HepG2 (cell line): ENCODE data around the gene RYR2. TPM values are rescaled to one million over a fixed set of nuclear protein-coding genes. Genes with fewer than 3 reads are reported as not detected.

Experiments
- BHLHE40 ChIP-seq: IDR thresholded peaks from 2 replicates; pipeline ENCODE4 v1.6.1; 2011; ENCODE audit warnings: low read length, improper control_type of control experiment
- E2F2 ChIP-seq: sonication (generic); formaldehyde crosslinking; IDR thresholded peaks from 2 replicates; pipeline ENCODE4 v1.4.0; 2020; ENCODE audit warnings: missing genetic modification reagents, borderline replicate concordance
- FOSL1 ChIP-seq: sonication (generic); formaldehyde crosslinking; IDR thresholded peaks from 2 replicates; pipeline ENCODE4 v1.9.0; 2021; ENCODE audit warnings: missing genetic modification reagents, borderline replicate concordance
- HMGXB4 ChIP-seq, 2 experiments: sonication (generic) in 1 of 2; formaldehyde crosslinking in 1 of 2; IDR thresholded peaks; 2 replicates each; pipeline versions ENCODE4 v1.4.0 to v1.6.1; 2018 to 2020; ENCODE audit warnings: missing genetic modification reagents in 2 of 2, borderline replicate concordance in 1 of 2, low read depth in 1 of 2, mild to moderate bottlenecking in 1 of 2, missing biosample characterization in 1 of 2
- JUN ChIP-seq: sonication (generic); formaldehyde crosslinking; IDR thresholded peaks from 2 replicates; pipeline ENCODE4 v1.4.0; 2020; ENCODE audit warnings: mild to moderate bottlenecking, missing genetic modification reagents
- KAT8 ChIP-seq: IDR thresholded peaks from 2 replicates; pipeline ENCODE4 v1.6.1; 2016; ENCODE audit warnings: missing genetic modification reagents, missing compliant biosample characterization
- KDM5A ChIP-seq: fragments of 200-600 bp; sonication (generic); IDR thresholded peaks from 2 replicates; pipeline ENCODE4 v1.7.0; 2018; ENCODE audit warnings: antibody characterized with exemption, mild to moderate bottlenecking, low read length, borderline replicate concordance
- KLF11 ChIP-seq: IDR thresholded peaks from 2 replicates; pipeline ENCODE4 v1.6.1; 2016; ENCODE audit warnings: missing compliant biosample characterization
- NBN ChIP-seq: fragments of 450-650 bp; conservative IDR thresholded peaks from 2 replicates; pipeline ENCODE4 v1.6.1; 2017
- NFE2L2 ChIP-seq: fragments of 150-350 bp; IDR thresholded peaks from 2 replicates; pipeline ENCODE4 v1.6.1; 2014; ENCODE audit warnings: low read length
- NFRKB ChIP-seq: fragments of 450-650 bp; IDR thresholded peaks from 2 replicates; pipeline ENCODE4 v1.6.1; 2017
- RAD51 ChIP-seq: fragments of 450-650 bp; IDR thresholded peaks from 2 replicates; pipeline ENCODE4 v1.6.1; 2016; ENCODE audit warnings: borderline replicate concordance
- RFXAP ChIP-seq: sonication (generic); formaldehyde crosslinking; IDR thresholded peaks from 2 replicates; pipeline ENCODE4 v1.4.0; 2020; ENCODE audit warnings: missing genetic modification reagents, borderline replicate concordance
- SIN3A ChIP-seq: IDR thresholded peaks from 2 replicates; pipeline ENCODE4 v1.6.1; 2011; ENCODE audit warnings: low read depth, mild to moderate bottlenecking, control low read depth, low read length, borderline replicate concordance
- SMYD3 ChIP-seq: sonication (generic); formaldehyde crosslinking; IDR thresholded peaks from 2 replicates; pipeline ENCODE4 v1.8.1; 2023; ENCODE audit warnings: mild to moderate bottlenecking, missing genetic modification reagents
- TARDBP ChIP-seq: sonication (generic); formaldehyde crosslinking; IDR thresholded peaks from 2 replicates; pipeline ENCODE4 v1.8.0; 2022; ENCODE audit warnings: mild to moderate bottlenecking, missing genetic modification reagents
- ZBTB33 ChIP-seq: sonication (generic); formaldehyde crosslinking; IDR thresholded peaks from 2 replicates; pipeline ENCODE4 v1.4.0; 2020; ENCODE audit warnings: missing genetic modification reagents
- ZC3H13 ChIP-seq: sonication (generic); formaldehyde crosslinking; IDR thresholded peaks from 2 replicates; pipeline ENCODE4 v1.8.1; 2023; ENCODE audit warnings: mild to moderate bottlenecking, missing genetic modification reagents, moderate library complexity
- ZKSCAN5 ChIP-seq: sonication (generic); formaldehyde crosslinking; IDR thresholded peaks from 2 replicates; pipeline ENCODE4 v1.5.1; 2020; ENCODE audit warnings: mild to moderate bottlenecking, missing genetic modification reagents
- ZNF337 ChIP-seq: sonication (generic); formaldehyde crosslinking; IDR thresholded peaks from 2 replicates; pipeline ENCODE4 v1.5.1; 2020; ENCODE audit warnings: missing genetic modification reagents, low read depth, mild to moderate bottlenecking, borderline replicate concordance
- ZNF691 ChIP-seq: sonication (generic); formaldehyde crosslinking; IDR thresholded peaks from 2 replicates; pipeline ENCODE4 v1.4.0; 2020; ENCODE audit warnings: missing genetic modification reagents, low read depth, mild to moderate bottlenecking, borderline replicate concordance
- polyA plus RNA-seq, 8 experiments: library from polyadenylated mRNA; depleted of rRNA in 3 of 8; stranded (reverse) in 7 of 8; unstranded in 1 of 8; fragments of >200 nt; fragmentation: Illumina TruSeq in 4 of 8; extraction: Trizol in 4 of 8; gene quantifications; 2 replicates each; pipeline versions ENCODE4 v1.2.1 to v1.2.3, GENCODE V29; 2011 to 2016; ENCODE audit warnings: low read depth in 4 of 8, missing spikeins in 1 of 8, mixed read lengths in 1 of 8; ENCODE audit not compliant: insufficient read depth in 1 of 8
- total RNA-seq, 5 experiments: library from RNA; depleted of rRNA; stranded (reverse); fragments of >200 nt; fragmentation: Illumina TruSeq; extraction: Trizol; gene quantifications; 2 replicates each; pipeline ENCODE4 v1.2.3, GENCODE V29; 2016; ENCODE audit warnings: low read depth in 1 of 5
- TF ChIP-seq, protein P1 (sequence below): sonication (generic); formaldehyde crosslinking; IDR thresholded peaks from 2 replicates; pipeline ENCODE4 v1.4.0; 2020; ENCODE audit warnings: missing genetic modification reagents

The RYR2 gene
- total and polyA plus RNA-seq, 2 of the 13 experiments (the other 11 are each of a cell fraction or from before 2014, with no cell fraction given): not detected

GRCh38 chr1:237864338-237865244 lies 822.6 kb downstream of the RYR2 start (continued):
- peak; percentile 84; the same call in 1 of the 2 replicates for TF ChIP-seq RFXAP (CRISPR knock-in tag)
- 0 out of 2 replicates have a peak, but pooled peaks have one; percentile 54 for TF ChIP-seq SMYD3
- TF ChIP-seq KAT8 (CRISPR knock-in tag): peak; percentile 55
- no peak for TF ChIP-seq KDM5A
- TF ChIP-seq E2F2: no peak
- TF ChIP-seq BHLHE40: peak; percentile 99
- TF ChIP-seq, protein P1, sequence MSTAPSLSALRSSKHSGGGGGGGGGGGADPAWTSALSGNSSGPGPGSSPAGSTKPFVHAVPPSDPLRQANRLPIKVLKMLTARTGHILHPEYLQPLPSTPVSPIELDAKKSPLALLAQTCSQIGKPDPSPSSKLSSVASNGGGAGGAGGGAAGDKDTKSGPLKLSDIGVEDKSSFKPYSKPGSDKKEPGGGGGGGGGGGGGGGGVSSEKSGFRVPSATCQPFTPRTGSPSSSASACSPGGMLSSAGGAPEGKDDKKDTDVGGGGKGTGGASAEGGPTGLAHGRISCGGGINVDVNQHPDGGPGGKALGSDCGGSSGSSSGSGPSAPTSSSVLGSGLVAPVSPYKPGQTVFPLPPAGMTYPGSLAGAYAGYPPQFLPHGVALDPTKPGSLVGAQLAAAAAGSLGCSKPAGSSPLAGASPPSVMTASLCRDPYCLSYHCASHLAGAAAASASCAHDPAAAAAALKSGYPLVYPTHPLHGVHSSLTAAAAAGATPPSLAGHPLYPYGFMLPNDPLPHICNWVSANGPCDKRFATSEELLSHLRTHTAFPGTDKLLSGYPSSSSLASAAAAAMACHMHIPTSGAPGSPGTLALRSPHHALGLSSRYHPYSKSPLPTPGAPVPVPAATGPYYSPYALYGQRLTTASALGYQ: 0 out of 2 replicates have a peak, but pooled peaks have one; percentile 58
- TF ChIP-seq SIN3A: no peak
- no peak for TF ChIP-seq ZC3H13 (CRISPR knock-in tag)
- peak; percentile 85 for TF ChIP-seq TARDBP (CRISPR knock-in tag)
- peak; percentile 66 to 70 for TF ChIP-seq HMGXB4 (CRISPR knock-in tag; IDR thresholded peaks at IDR 0.05; ENCODE audit: borderline replicate concordance in 1 of 2, low read depth in 1 of 2)
- no peak for TF ChIP-seq JUN
- no peak for TF ChIP-seq ZBTB33 (CRISPR knock-in tag)
- TF ChIP-seq ZNF691 (CRISPR knock-in tag): peak; percentile 62; the same call in 1 of the 2 replicates
- TF ChIP-seq NFRKB: no peak
- no peak for TF ChIP-seq NFE2L2
- no peak for TF ChIP-seq KLF11
- no peak for TF ChIP-seq NBN
- TF ChIP-seq FOSL1 (CRISPR knock-in tag): no peak
- TF ChIP-seq RAD51: no peak
- no peak for TF ChIP-seq ZKSCAN5 (CRISPR knock-in tag)
- TF ChIP-seq ZNF337 (CRISPR knock-in tag): no peak
